Natural killer cell (primary cell): ENCODE data around the gene SMAD3. TPM values are rescaled to one million over a fixed set of nuclear protein-coding genes. Genes with fewer than 3 reads are reported as not detected.

Source experiments
- ATAC-seq, 3 donors: fragments of 150-1000 bp in 2 of 3; fragments of 200-7000 bp in 1 of 3; cut with Tn5 transposase; 1 replicate in 1 of 3; 2 replicates in 2 of 3; pipeline ENCODE4 v1.10.0; 2021; ENCODE audit warnings: mild to moderate bottlenecking in 2 of 3, moderate library complexity in 2 of 3
- DNase-seq, 2 donors: peaks; one replicate each; pipeline versions ENCODE4 v3.0.0 to v3.0.0-alpha.2; 2013 to 2021; ENCODE audit warnings: mixed read lengths in 1 of 2
- H3K27ac ChIP-seq: one replicate; pipeline ENCODE4 v1.5.1; 2013; ENCODE audit warnings: mild to moderate bottlenecking, low read length
- H3K27me3 ChIP-seq: one replicate; pipeline ENCODE4 v1.6.1; 2013; ENCODE audit warnings: low read length; ENCODE audit not compliant: control insufficient read depth, insufficient read depth
- H3K36me3 ChIP-seq: one replicate; pipeline ENCODE4 v1.6.1; 2013; ENCODE audit warnings: low read length; ENCODE audit not compliant: control insufficient read depth, insufficient read depth
- H3K4me1 ChIP-seq: one replicate; pipeline ENCODE4 v1.6.1; 2013; ENCODE audit warnings: low read length; ENCODE audit not compliant: control insufficient read depth, insufficient read depth
- H3K4me3 ChIP-seq: one replicate; pipeline ENCODE4 v1.5.1; 2013; ENCODE audit warnings: low read length
- H3K9me3 ChIP-seq: one replicate; pipeline ENCODE4 v1.6.1; 2013; ENCODE audit warnings: low read length; ENCODE audit not compliant: control insufficient read depth, insufficient read depth
- H3K27ac Mint-ChIP-seq, 2 donors: one replicate each; pipeline ENCODE4 v1.8.0; 2022; ENCODE audit warnings: mild to moderate bottlenecking in 2 of 2, mixed read lengths in 2 of 2, moderate library complexity in 1 of 2
- H3K27me3 Mint-ChIP-seq, 2 donors: one replicate each; pipeline ENCODE4 v1.8.0; 2022; ENCODE audit warnings: low read depth in 2 of 2, mixed read lengths in 2 of 2
- H3K36me3 Mint-ChIP-seq: one replicate; pipeline ENCODE4 v1.8.0; 2022; ENCODE audit warnings: mixed read lengths
- H3K4me1 Mint-ChIP-seq, 2 donors: one replicate each; pipeline ENCODE4 v1.8.0; 2022; ENCODE audit warnings: mixed read lengths in 2 of 2
- H3K4me3 Mint-ChIP-seq: one replicate; pipeline ENCODE4 v1.8.0; 2022; ENCODE audit warnings: mild to moderate bottlenecking, moderate library complexity, mixed read lengths
- H3K9me3 Mint-ChIP-seq, 2 donors: one replicate each; pipeline ENCODE4 v1.8.0; 2022; ENCODE audit warnings: mixed read lengths in 2 of 2
- CTCF ChIP-seq: fragments of 200-600 bp; IDR thresholded peaks from one replicate; pipeline ENCODE4 v1.8.0; 2022; ENCODE audit warnings: antibody characterized with exemption
- WGBS: methylation state at CpG from one replicate; pipeline ENCODE4 v1.1.7; 2013; ENCODE audit warnings: missing lambda C conversion rate; ENCODE audit not compliant: insufficient coverage; 5-methylcytosine and 5-hydroxymethylcytosine counted together
- intact Hi-C: fragments of 100-400 bp; cut with micrococcal nuclease; formaldehyde crosslinking; loops from one replicate; pipeline ENCODE4 v1.14.2; 2022
- total RNA-seq, 4 donors: library from RNA; stranded (reverse); fragments of 120-200 nt in 1 of 4; gene quantifications; one replicate each; pipeline versions ENCODE4 v1.2.3 to v1.2.4, GENCODE V29; 2013 to 2022

The SMAD3 gene
- total RNA-seq, 3 donors from 2014 or later (not counting 1 experiment from before 2014, with no cell fraction given): 47.1 to 72.6 (median 63.0) TPM

DNA sequence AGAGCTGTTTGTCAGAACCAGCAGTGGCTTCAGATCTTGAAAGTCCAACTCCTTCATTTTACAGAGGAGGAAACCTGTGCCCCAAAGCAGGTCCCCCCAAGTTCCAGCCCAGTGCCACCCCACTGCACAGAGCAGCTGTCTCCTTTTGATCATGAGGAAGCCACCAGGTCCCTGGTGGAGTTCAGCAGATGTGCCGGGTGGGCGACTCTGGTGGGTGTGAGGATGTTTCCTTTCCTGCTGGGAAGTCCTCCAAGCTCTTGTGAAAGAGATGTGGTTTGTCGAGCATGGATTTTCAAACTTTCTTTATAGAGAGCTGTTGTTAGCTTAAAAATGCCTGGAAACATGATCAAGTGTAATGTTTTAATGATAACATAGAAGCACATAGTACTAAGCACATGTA lies 52.0 kb downstream of the SMAD3 start:
- Mint-ChIP-seq H3K36me3 (no peaks in the 10 kb centered on the region), H3K4me3 (no peak overlapping the region)

GRCh38 chr15:67118808-67119207 lies 53.4 kb downstream of the SMAD3 start:
- intact Hi-C loops: no loop called here
- H3K4me1 ChIP-seq: peaks cover 87% of the 10 kb centered on the region
- no peak for TF ChIP-seq CTCF
- no peaks in the 10 kb centered on the region for H3K27me3 ChIP-seq
- no peaks in the 10 kb centered on the region for H3K27me3 Mint-ChIP-seq
- no peaks in the 10 kb centered on the region for H3K9me3 Mint-ChIP-seq
- DNase-seq (no peak), ATAC-seq (no peak)
- no peaks in the 10 kb centered on the region for H3K9me3 ChIP-seq
- peak overlapping the region; percentile 21 for H3K4me3 Mint-ChIP-seq
- H3K27ac Mint-ChIP-seq: peak overlapping the region; percentile 97 to 98
- 97% methylated on average over 5 of the region's 5 CpGs for WGBS
- no peak overlapping the region for H3K27ac ChIP-seq
- no peaks in the 10 kb centered on the region for H3K36me3 Mint-ChIP-seq
- no peaks in the 10 kb centered on the region for H3K36me3 ChIP-seq
- H3K4me1 Mint-ChIP-seq: peaks cover 86 to 89% of the 10 kb centered on the region in 2 donors
- H3K4me3 ChIP-seq: no peak overlapping the region

More for the DNA sequence above, 52.0 kb downstream of the SMAD3 start:
- no peak overlapping the region for H3K4me3 ChIP-seq
- peak overlapping the region; percentile 51 for H3K27ac ChIP-seq
- Mint-ChIP-seq H3K9me3 (no peaks in the 10 kb centered on the region), H3K27me3 (no peaks in the 10 kb centered on the region), H3K4me1 (peaks cover 88 to 89% of the 10 kb centered on the region in 2 donors), H3K27ac (peak overlapping the region; percentile 97 to 98)
- TF ChIP-seq CTCF: no peak
- H3K36me3 ChIP-seq: no peaks in the 10 kb centered on the region
- no peaks in the 10 kb centered on the region for H3K9me3 ChIP-seq
- H3K4me1 ChIP-seq: peaks cover 85% of the 10 kb centered on the region
- 47% methylated on average over 3 of the region's 3 CpGs for WGBS
- intact Hi-C loops: no loop called here
- no peak for DNase-seq
- no peak for ATAC-seq
- H3K27me3 ChIP-seq: no peaks in the 10 kb centered on the region

DNA sequence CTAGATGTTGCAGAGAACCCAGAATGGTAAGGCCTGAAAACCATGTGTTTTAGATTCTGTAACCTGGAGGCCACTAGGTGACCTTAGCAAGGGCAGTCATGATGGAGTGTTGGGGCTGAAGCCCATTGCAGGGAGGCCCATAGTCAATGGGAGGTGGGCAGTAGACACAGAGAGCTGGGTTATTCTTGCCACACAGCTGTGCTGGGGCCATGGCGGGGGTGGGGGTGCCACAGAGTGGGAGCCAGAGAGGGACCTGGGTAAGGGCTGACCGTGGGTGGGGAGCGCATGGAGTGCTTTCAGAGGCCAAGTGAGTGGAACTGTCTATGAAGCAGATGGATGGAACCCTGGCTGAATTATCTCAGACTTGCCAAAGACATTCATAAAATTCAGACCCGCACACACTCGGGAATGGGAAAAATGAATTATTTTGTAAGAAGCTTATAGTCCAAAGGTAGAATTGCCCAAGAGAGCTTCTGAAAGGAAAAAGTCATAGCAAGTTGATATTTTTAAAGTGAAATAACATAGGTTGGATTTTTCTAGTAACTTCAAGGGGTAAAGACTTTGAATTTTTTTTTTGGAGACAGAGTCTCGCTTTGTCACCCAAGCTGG lies 53.9 kb downstream of the SMAD3 start:
- no peak for TF ChIP-seq CTCF
- H3K9me3 ChIP-seq: no peaks in the 10 kb centered on the region
- H3K4me3 ChIP-seq: no peak overlapping the region
- no peak for ATAC-seq
- Mint-ChIP-seq H3K9me3 (no peaks in the 10 kb centered on the region), H3K27me3 (no peaks in the 10 kb centered on the region), H3K4me3 (no peak overlapping the region), H3K36me3 (no peaks in the 10 kb centered on the region), H3K4me1 (peaks cover 86 to 89% of the 10 kb centered on the region in 2 donors), H3K27ac (peak overlapping the region; percentile 97 to 98)
- H3K4me1 ChIP-seq: peaks cover 86% of the 10 kb centered on the region
- DNase-seq: no peak
- H3K27me3 ChIP-seq: no peaks in the 10 kb centered on the region
- 98% methylated on average over 6 of the region's 6 CpGs for WGBS
- peak overlapping the region; percentile 96 for H3K27ac ChIP-seq
- intact Hi-C loops: no loop called here
- no peaks in the 10 kb centered on the region for H3K36me3 ChIP-seq
